OCI-LY7 (cell line): ENCODE data around the gene TFPT. TPM values are rescaled to one million over a fixed set of nuclear protein-coding genes. Genes with fewer than 3 reads are reported as not detected.

Source experiments
- BruUV-seq: library from RNA; stranded (reverse); fragments of 400-500 nt; replicated peaks from 2 replicates; lab custom pipeline; 2021; lab: Mats Ljungman, UMichigan
- CTCF ChIA-PET: fragments of 300-600 bp; sonication (Branson Sonifier 250); formaldehyde crosslinking; loops from one replicate; lab custom pipeline; 2022; ENCODE audit warnings: antibody characterized with exemption; ENCODE audit not compliant: unreplicated experiment; lab: Charles Lee
- POLR2A ChIA-PET: fragments of 300-600 bp; sonication (Branson Sonifier 250); formaldehyde crosslinking; loops from one replicate; lab custom pipeline; 2022; ENCODE audit warnings: antibody characterized with exemption; lab: Charles Lee
- DNase-seq: peaks from one replicate; pipeline ENCODE4 v3.0.0-alpha.2; 2015; ENCODE audit warnings: low spot score
- H2AFZ ChIP-seq: fragments of 200-600 bp; sonication (generic), shearing (Covaris generic); 2 replicates; pipeline ENCODE4 v1.6.1; 2014; ENCODE audit warnings: mild to moderate bottlenecking, antibody characterized with exemption, low read length, moderate library complexity
- H3K27ac ChIP-seq: fragments of 200-600 bp; sonication (generic); 2 replicates; pipeline ENCODE4 v1.5.1; 2014; ENCODE audit warnings: mixed run types, low read depth, mild to moderate bottlenecking, moderate library complexity, low read length, inconsistent platforms; ENCODE audit not compliant: poor library complexity, severe bottlenecking
- H3K36me3 ChIP-seq: fragments of 200-600 bp; sonication (generic); 2 replicates; pipeline ENCODE4 v1.6.1; 2014; ENCODE audit warnings: mild to moderate bottlenecking, antibody characterized with exemption, low read length, moderate library complexity, mixed read lengths; ENCODE audit not compliant: insufficient read depth
- H3K4me1 ChIP-seq: fragments of 200-600 bp; sonication (generic); 2 replicates; pipeline ENCODE4 v1.5.1; 2014; ENCODE audit warnings: mild to moderate bottlenecking, low read length; ENCODE audit not compliant: insufficient read depth, poor library complexity, severe bottlenecking
- H3K4me2 ChIP-seq: fragments of 200-600 bp; sonication (generic); 2 replicates; pipeline ENCODE4 v1.6.1; 2014; ENCODE audit warnings: mild to moderate bottlenecking, low read length
- H3K4me3 ChIP-seq: fragments of 200-600 bp; sonication (generic); 2 replicates; pipeline ENCODE4 v1.5.1; 2014; ENCODE audit warnings: mild to moderate bottlenecking, low read depth, low read length; ENCODE audit not compliant: poor library complexity, severe bottlenecking
- H3K79me2 ChIP-seq: fragments of 200-600 bp; sonication (generic); 2 replicates; pipeline ENCODE4 v1.6.1; 2016; ENCODE audit warnings: low read depth, mild to moderate bottlenecking, low read length, moderate library complexity, mixed read lengths; ENCODE audit not compliant: insufficient read depth
- H3K9me2 ChIP-seq: fragments of 200-600 bp; sonication (generic); 2 replicates; pipeline ENCODE4 v1.6.1; 2016; ENCODE audit warnings: mild to moderate bottlenecking, low read length, mixed read lengths; ENCODE audit not compliant: insufficient read depth
- H3K9me3 ChIP-seq: fragments of 200-600 bp; sonication (generic); 2 replicates; pipeline ENCODE4 v1.6.1; 2014; ENCODE audit warnings: mild to moderate bottlenecking, mixed run types, low read length, mixed read lengths
- H4K20me1 ChIP-seq: fragments of 200-600 bp; sonication (generic); 2 replicates; pipeline ENCODE4 v1.6.1; 2014; ENCODE audit warnings: mild to moderate bottlenecking, antibody characterized with exemption, low read length, moderate library complexity, mixed read lengths; ENCODE audit not compliant: insufficient read depth
- CTCF ChIP-seq: fragments of 200-600 bp; sonication (generic); conservative IDR thresholded peaks from 2 replicates; pipeline ENCODE4 v1.5.1; 2014; ENCODE audit warnings: mild to moderate bottlenecking, antibody characterized with exemption, low read length, moderate library complexity, mixed read lengths
- EZH2phosphoT487 ChIP-seq: fragments of 200-600 bp; sonication (generic); IDR thresholded peaks from 2 replicates; pipeline ENCODE4 v1.6.1; 2018; ENCODE audit warnings: low read depth, borderline replicate concordance, mild to moderate bottlenecking, mixed run types, antibody characterized with exemption, low read length, moderate library complexity, mixed read lengths
- intact Hi-C: fragments of 100-400 bp; cut with micrococcal nuclease; formaldehyde crosslinking; loops from one replicate; pipeline ENCODE4 v1.10.0; 2022; ENCODE audit not compliant: unreplicated experiment
- total RNA-seq, 2 experiments: library from RNA; depleted of rRNA in 1 of 2; stranded (reverse); fragments of >200 nt in 1 of 2; shearing (Covaris generic) in 1 of 2; gene quantifications; 2 replicates each; pipeline ENCODE4 v1.2.3, GENCODE V29; 2014 to 2022

TFPT gene
- total RNA-seq, 2 experiments from 2014 or later, result 17.2 to 20.2 TPM

DNA sequence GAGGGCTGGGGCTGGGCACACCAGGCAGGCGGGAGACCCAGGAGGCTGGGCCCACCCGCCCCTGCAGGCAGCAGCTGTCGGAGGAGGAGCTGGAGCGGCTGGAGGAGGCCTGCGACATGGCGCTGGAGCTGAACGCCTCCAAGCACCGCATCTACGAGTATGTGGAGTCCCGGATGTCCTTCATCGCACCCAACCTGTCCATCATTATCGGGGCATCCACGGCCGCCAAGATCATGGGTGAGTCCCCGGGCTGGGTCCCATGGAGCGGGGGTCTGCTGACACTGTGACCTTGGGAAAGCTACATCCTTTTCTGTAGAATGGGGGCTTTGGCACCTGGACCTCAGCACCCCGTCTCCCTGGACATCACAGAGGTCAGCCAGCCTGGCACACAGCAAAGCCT, 8.2 kb upstream of the TFPT start:
- no peak for TF ChIP-seq CTCF
- TF ChIP-seq EZH2phosphoT487, result no peak
- ChIA-PET CTCF (no interaction called here), POLR2A (no interaction called here)
- H3K9me2 ChIP-seq, result no peaks in the 10 kb centered on the region
- no peak for DNase-seq
- H3K4me2 ChIP-seq, result no peak overlapping the region
- H3K4me1 ChIP-seq, result no peaks in the 10 kb centered on the region
- no peak overlapping the region for H2AFZ ChIP-seq
- no peaks in the 10 kb centered on the region for H3K9me3 ChIP-seq
- no peak overlapping the region for H3K27ac ChIP-seq
- H4K20me1 ChIP-seq, result no peaks in the 10 kb centered on the region
- H3K4me3 ChIP-seq, result no peak overlapping the region
- no peaks in the 10 kb centered on the region for H3K79me2 ChIP-seq
- intact Hi-C loops, result no loop called here
- H3K36me3 ChIP-seq, result peaks cover 84% of the 10 kb centered on the region
- BruUV-seq, result no TSS peak

GRCh38 chr19:54121259-54121658, 5.8 kb upstream of the TFPT start:
- no TSS peak for BruUV-seq
- TF ChIP-seq EZH2phosphoT487, result no peak
- no peak overlapping the region for H3K27ac ChIP-seq
- H2AFZ ChIP-seq, result no peak overlapping the region
- ChIA-PET POLR2A (interaction anchor here (0.7 kb wide), 1 partner anchor 38 kb away, joined by 3 read pairs; no protein-coding TSS in a partner anchor), CTCF (no interaction called here)
- no peaks in the 10 kb centered on the region for H4K20me1 ChIP-seq
- H3K79me2 ChIP-seq, result peaks cover 15% of the 10 kb centered on the region
- intact Hi-C loops, result no loop called here
- H3K36me3 ChIP-seq, result peaks cover 78% of the 10 kb centered on the region
- no peak overlapping the region for H3K4me3 ChIP-seq
- no peak for DNase-seq
- no peaks in the 10 kb centered on the region for H3K9me2 ChIP-seq
- H3K9me3 ChIP-seq, result no peaks in the 10 kb centered on the region
- peaks cover 9% of the 10 kb centered on the region for H3K4me1 ChIP-seq
- H3K4me2 ChIP-seq, result no peak overlapping the region

DNA sequence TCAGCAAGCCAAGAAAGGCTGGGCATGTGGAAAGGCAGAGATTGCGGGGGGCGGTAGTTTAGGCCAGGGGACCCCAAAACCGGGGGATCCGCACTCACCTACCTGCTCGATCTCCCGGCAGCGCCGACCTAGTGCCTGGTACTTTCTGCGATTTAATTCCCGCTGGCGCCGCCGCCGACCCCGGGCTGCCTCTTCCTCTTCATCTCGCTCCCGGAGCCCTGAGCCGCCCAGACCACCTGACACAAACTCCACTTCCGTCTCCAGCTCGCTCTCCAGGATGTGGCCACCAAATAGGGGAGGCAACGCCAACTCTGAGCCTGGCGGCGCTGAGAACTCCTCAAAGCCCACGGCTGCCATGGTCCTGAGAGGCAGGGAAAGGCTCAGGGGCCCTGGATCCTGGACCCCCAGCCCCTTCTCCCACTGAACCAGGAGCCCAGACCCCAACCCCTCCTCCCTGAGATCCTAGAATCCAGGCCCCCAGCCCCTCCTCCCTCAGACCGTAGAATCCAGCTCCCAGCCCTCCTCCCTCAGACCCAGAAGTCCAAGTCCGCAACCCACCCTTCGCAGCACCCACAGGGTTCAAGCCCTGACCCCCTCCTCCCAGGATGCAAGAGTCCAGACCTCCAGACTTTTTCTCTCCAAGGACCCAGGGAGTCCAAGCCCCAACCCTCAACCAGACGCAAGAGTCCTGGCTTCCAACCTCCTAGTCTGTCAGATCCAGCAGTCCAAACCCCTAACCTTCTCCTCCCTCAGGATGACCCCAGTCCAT, 933 bp downstream of the TFPT start:
- H3K27ac ChIP-seq, result peak overlapping the region; percentile 66
- H3K36me3 ChIP-seq, result peaks cover 58% of the 10 kb centered on the region
- H4K20me1 ChIP-seq, result 0 out of 2 replicates have a peak, but pooled peaks cover 5% of the 10 kb centered on the region
- peak overlapping the region; percentile 92 for H3K4me3 ChIP-seq
- H3K79me2 ChIP-seq, result peaks cover 29% of the 10 kb centered on the region
- no peaks in the 10 kb centered on the region for H3K9me2 ChIP-seq
- peak overlapping the region; percentile 10; the same call in 1 of the 2 replicates for H2AFZ ChIP-seq
- ChIA-PET CTCF (interaction anchor here (1.3 kb wide), 1 partner anchor 23 kb away, joined by 6 read pairs; the partner anchor contains the start of gene CNOT3), POLR2A (interaction anchor here (1.5 kb wide), 1 partner anchor 23 kb away, joined by 7 read pairs; the partner anchor contains the start of gene CNOT3)
- peaks cover 16% of the 10 kb centered on the region for H3K4me1 ChIP-seq
- TF ChIP-seq CTCF (no peak), EZH2phosphoT487 (no peak)
- BruUV-seq, result no TSS peak
- peak; percentile 62 for DNase-seq
- intact Hi-C loops, result loop anchor here (1.0 kb wide), 1 partner anchor 23 kb away; the partner anchor contains the start of gene CNOT3
- H3K9me3 ChIP-seq, result no peaks in the 10 kb centered on the region
- H3K4me2 ChIP-seq, result peak overlapping the region; percentile 94
